ENCODE measurements around the gene GNAI3. TPM values are rescaled to one million over a fixed set of nuclear protein-coding genes. Genes with fewer than 3 reads are reported as not detected.

GNAI3 gene
- total RNA-seq, 2 experiments from 2014 or later: 3.8 to 6.1 TPM

DNA sequence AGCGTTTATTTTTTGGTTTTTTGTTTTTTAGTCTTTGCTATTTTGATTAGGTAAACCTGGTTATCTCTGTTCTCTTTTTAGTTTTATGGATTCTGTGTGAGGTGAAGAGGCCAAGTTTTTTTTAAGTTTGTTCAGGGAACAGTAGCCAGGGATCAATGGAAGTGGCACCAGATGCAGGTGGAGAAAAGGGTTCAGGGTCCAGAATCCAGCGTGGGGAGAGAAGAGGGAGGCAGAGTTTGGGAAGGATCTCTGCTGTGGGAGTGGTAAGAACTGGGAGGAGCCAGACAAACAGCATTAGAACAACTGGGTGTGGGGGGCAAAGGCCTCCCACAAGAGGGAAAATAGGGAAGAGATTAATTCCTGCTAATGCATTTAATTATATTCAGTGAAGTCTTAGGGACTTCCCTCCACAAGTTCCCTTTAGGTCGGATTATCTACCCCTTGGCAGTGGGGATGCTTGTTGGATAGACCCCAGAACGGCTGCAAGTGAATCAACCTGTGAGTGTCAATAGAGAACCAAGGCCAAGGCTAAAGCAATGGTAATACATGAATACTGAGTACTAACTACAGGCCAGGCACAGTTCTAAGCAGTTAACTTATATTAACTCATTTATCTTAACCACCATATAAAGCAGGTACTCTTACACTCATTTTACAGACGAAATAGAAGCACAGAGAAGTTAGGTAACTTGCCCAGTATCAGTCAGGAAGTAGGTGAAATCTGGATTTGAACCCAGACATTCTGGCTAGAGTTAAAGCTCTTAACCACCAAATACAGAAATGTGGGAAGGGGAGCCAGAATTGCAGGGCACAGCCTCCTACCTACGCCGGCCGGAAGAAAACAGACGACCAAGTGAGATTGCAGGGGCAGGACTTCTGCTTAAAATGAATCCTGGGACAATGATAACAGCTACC lies 70.5 kb downstream of the GNAI3 start:
- peak overlapping the region; percentile 60 for H2AFZ ChIP-seq (ENCODE audit: low read length)
- intact Hi-C loops (cut with micrococcal nuclease; ENCODE audit: unreplicated experiment): no loop called here
- peaks cover 35% of the 10 kb centered on the region for H3K79me2 ChIP-seq (ENCODE audit: insufficient read depth, low read depth, low read length)
- POLR2A ChIA-PET: interaction anchor here (0.5 to 2.3 kb wide), 6 partner anchors 14 to 615 kb away, joined by 3 to 14 read pairs (median 4); partner anchors contain the start of gene GNAI3
- DNase-seq (ENCODE audit: low spot score): no peak
- TF ChIP-seq EZH2phosphoT487 (IDR thresholded peaks at IDR 0.05; ENCODE audit: borderline replicate concordance, low read depth, low read length): no peak
- TF ChIP-seq, protein P1, sequence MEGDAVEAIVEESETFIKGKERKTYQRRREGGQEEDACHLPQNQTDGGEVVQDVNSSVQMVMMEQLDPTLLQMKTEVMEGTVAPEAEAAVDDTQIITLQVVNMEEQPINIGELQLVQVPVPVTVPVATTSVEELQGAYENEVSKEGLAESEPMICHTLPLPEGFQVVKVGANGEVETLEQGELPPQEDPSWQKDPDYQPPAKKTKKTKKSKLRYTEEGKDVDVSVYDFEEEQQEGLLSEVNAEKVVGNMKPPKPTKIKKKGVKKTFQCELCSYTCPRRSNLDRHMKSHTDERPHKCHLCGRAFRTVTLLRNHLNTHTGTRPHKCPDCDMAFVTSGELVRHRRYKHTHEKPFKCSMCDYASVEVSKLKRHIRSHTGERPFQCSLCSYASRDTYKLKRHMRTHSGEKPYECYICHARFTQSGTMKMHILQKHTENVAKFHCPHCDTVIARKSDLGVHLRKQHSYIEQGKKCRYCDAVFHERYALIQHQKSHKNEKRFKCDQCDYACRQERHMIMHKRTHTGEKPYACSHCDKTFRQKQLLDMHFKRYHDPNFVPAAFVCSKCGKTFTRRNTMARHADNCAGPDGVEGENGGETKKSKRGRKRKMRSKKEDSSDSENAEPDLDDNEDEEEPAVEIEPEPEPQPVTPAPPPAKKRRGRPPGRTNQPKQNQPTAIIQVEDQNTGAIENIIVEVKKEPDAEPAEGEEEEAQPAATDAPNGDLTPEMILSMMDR (conservative IDR thresholded peaks at IDR 0.05; ENCODE audit: low read length): no peak
- H3K4me1 ChIP-seq (ENCODE audit: insufficient read depth, low read length, poor library complexity, severe bottlenecking): peaks cover 51% of the 10 kb centered on the region
- no peaks in the 10 kb centered on the region for H3K9me3 ChIP-seq (ENCODE audit: low read length)
- BruUV-seq (replicated peaks): TSS peak; percentile 98
- H3K36me3 ChIP-seq (ENCODE audit: insufficient read depth, low read length): no peaks in the 10 kb centered on the region
- peak overlapping the region; percentile 92 for H3K4me3 ChIP-seq (ENCODE audit: low read depth, low read length, poor library complexity, severe bottlenecking)
- H4K20me1 ChIP-seq (ENCODE audit: insufficient read depth, low read length): 0 out of 2 replicates have a peak, but pooled peaks cover 5% of the 10 kb centered on the region
- no peaks in the 10 kb centered on the region for H3K9me2 ChIP-seq (ENCODE audit: insufficient read depth, low read length)
- H3K27ac ChIP-seq (ENCODE audit: low read depth, low read length, poor library complexity, severe bottlenecking): peak overlapping the region; percentile 45
- CTCF ChIA-PET (ENCODE audit: unreplicated experiment): interaction anchor here (1.1 kb wide), 1 partner anchor 22 kb away, joined by 3 read pairs; no protein-coding TSS in a partner anchor
- H3K4me2 ChIP-seq (ENCODE audit: low read length): peak overlapping the region; percentile 97

DNA sequence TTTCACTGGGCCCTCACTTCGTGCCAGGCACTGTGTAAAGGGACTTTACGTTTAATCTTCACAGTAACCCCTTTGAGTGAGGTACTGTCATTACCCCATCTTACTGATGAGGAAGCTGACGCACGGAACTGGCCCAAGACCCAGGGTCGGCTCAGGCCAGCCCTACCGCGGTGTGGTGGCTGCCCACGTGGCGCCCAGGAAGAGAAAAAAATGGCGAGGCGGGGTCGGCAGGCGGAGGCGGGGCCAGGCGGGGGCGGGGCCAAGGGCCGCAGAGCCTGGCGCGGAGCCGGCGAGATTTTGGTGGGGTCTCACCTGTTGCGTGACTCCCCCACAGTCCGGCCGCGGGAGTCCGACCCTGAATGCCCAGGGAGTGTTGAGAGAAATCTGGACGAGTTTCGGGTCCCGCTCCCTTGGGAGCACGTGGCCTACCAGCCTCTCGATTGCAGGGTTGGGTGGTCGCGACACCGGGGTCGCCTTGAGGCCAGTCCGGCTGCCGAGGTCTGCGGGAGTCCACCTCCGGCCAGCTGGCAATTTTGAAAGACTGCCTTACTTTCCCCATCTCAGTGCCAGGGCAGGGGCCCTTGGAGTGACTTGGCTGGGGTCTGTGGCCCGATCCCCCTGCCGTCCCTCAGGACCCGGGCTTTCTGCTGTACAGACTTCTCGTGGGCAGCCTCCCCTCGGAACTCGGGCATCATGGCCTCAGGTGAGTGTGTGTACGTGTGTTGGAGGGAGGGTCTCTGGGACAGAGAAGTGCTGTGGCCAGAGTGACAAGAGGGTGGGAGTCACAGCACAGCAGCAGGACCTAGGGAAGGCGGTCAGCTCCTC lies 71.4 kb downstream of the GNAI3 start, which contains the start of the genes AMPD2 and GNAT2:
AMPD2 (plus strand) TSS at position 262 of the 825 bp plus-strand sequence. CDS start 1,339 bp downstream, outside the sequence.
GNAT2 (minus strand) TSS at position 41 of the 825 bp plus-strand sequence. CDS start 6,746 bp downstream, outside the sequence.
- Histone ChIP-seq H3K4me3 (ENCODE audit: low read depth, low read length, poor library complexity, severe bottlenecking) (peak within 1 kb of the TSS; percentile 92), H3K4me1 (ENCODE audit: insufficient read depth, low read length, poor library complexity, severe bottlenecking) (peaks cover 60% of the 10 kb centered on the region), H3K79me2 (ENCODE audit: insufficient read depth, low read depth, low read length) (peaks cover 35% of the 10 kb centered on the region), H3K9me3 (ENCODE audit: low read length) (no peaks in the 10 kb centered on the region), H3K4me2 (ENCODE audit: low read length) (peak within 1 kb of the TSS; percentile 97), H3K27ac (ENCODE audit: low read depth, low read length, poor library complexity, severe bottlenecking) (peak within 1 kb of the TSS; percentile 53), H3K36me3 (ENCODE audit: insufficient read depth, low read length) (no peaks in the 10 kb centered on the region), H4K20me1 (ENCODE audit: insufficient read depth, low read length) (0 out of 2 replicates have a peak, but pooled peaks cover 5% of the 10 kb centered on the region), H3K9me2 (ENCODE audit: insufficient read depth, low read length) (no peaks in the 10 kb centered on the region), H2AFZ (ENCODE audit: low read length) (peak within 1 kb of the TSS; percentile 60)
- peak; percentile 85 for DNase-seq (ENCODE audit: low spot score)
- TF ChIP-seq EZH2phosphoT487 (IDR thresholded peaks at IDR 0.05; ENCODE audit: borderline replicate concordance, low read depth, low read length): no peak
- TF ChIP-seq, protein P1 (conservative IDR thresholded peaks at IDR 0.05; ENCODE audit: low read length): no peak
- ChIA-PET CTCF (ENCODE audit: unreplicated experiment) (interaction anchor here (1.1 to 1.6 kb wide), 2 partner anchors 20 to 21 kb away, joined by 3 to 5 read pairs; no protein-coding TSS in a partner anchor), POLR2A (interaction anchor here (0.5 to 2.3 kb wide), 7 partner anchors 15 to 615 kb away, joined by 3 to 14 read pairs (median 4); partner anchors contain the start of gene GNAI3)
- TSS peak; percentile 76 for BruUV-seq (replicated peaks)
- intact Hi-C loops (cut with micrococcal nuclease; ENCODE audit: unreplicated experiment): loop anchor here (2.0 to 5.0 kb wide), 2 partner anchors 73 to 127 kb away; partner anchors contain the start of gene CYB561D1

Measured in OCI-LY7 (cell line).